HG03457 (cell line): ENCODE data around the gene HOMEZ.
A peak's percentile ranks its signal among the peaks of the same experiment; 100 is the strongest.

Experiments
- ATAC-seq: cut with Tn5 transposase; IDR thresholded peaks from one replicate; pipeline ENCODE4 v1.9.1; 2021; ENCODE audit warnings: moderate number of reproducible peaks; ENCODE audit not compliant: unreplicated experiment

The HOMEZ gene

GRCh38 chr14:23307687-23308644, 22.0 kb upstream of the HOMEZ start:
- ATAC-seq: no peak

- ATAC-seq: no peak
Observed at GRCh38 chr14:23307146-23307530, 21.2 kb upstream of the HOMEZ start.

- ATAC-seq: no peak
Observed at GRCh38 chr14:23306412-23307145, 20.6 kb upstream of the HOMEZ start, which contains the start of gene BCL2L2. Gene BCL2L2, plus strand, starts transcription at chr14:23306833. Its CDS starts 935 bp downstream, at chr14:23307768.

- ATAC-seq: peak; percentile 22
Observed at GRCh38 chr14:23302290-23303225, 16.6 kb upstream of the HOMEZ start, which contains the start of gene PPP1R3E. Gene PPP1R3E, minus strand, starts transcription at chr14:23302859. Its CDS starts 283 bp downstream, at chr14:23302576.

GRCh38 chr14:23301969-23302289, 16.0 kb upstream of the HOMEZ start:
- ATAC-seq: peak; percentile 1

- ATAC-seq: peak; percentile 76
Observed at GRCh38 chr14:23301288-23301968, 15.5 kb upstream of the HOMEZ start.

DNA sequence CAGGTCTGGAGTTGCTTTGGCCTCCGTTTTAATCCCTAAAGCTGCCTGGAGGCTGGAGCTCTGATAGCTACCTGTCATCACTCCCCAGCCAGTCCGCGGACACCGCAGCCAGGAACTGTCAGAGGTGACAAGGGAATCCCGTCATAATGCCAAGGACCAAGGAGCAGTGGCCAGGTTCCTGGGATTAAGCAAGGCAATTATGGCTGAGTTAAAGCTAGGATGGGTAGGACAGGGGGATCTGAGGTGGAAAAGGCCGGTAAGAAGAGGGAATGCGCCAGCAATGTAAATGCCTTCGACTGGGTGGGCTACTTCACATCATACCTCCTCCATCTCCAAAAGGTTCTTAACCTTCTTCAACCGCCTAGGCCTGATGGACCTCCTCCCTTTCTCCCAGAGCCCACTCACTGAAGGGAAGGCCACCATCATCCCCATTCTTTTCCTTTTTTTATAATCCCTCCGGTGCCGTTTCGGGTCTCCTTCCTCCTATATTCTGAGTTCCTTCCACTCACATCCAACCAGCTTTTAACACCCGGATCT, 14.8 kb upstream of the HOMEZ start:
- ATAC-seq: no peak

DNA sequence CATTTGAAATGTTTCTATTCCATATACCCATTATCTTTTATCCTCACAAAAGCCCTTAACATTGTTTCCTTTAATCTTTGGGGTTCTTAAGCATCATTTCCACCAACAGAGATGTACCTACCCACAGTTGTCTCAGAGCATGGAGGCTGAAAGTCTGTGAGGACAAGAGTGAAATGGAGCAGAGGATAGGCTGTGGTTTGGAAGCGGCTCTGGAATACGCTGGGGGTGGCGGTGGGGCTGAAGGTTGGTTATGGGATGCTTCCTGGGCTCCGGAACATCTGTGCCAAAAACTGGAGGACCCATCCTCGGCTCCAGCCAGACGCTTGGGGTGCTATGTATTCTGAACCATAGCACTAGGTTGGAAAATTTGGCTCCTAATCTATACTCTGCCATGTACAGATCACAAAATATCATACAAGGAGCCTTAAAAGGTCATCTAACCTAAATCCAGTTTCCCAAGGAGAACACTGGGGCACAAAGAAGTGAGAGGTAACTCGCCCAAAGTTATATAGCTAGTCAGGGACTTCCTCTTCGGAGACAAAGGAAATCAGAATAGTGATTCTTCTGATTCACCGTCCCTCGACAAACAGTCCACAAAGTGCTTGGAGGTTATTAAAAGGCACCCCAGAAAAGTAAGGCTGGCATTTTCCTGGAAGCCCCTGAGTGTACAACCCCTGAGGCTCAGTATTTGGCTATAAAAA, 14.2 kb upstream of the HOMEZ start:
- no peak for ATAC-seq

DNA sequence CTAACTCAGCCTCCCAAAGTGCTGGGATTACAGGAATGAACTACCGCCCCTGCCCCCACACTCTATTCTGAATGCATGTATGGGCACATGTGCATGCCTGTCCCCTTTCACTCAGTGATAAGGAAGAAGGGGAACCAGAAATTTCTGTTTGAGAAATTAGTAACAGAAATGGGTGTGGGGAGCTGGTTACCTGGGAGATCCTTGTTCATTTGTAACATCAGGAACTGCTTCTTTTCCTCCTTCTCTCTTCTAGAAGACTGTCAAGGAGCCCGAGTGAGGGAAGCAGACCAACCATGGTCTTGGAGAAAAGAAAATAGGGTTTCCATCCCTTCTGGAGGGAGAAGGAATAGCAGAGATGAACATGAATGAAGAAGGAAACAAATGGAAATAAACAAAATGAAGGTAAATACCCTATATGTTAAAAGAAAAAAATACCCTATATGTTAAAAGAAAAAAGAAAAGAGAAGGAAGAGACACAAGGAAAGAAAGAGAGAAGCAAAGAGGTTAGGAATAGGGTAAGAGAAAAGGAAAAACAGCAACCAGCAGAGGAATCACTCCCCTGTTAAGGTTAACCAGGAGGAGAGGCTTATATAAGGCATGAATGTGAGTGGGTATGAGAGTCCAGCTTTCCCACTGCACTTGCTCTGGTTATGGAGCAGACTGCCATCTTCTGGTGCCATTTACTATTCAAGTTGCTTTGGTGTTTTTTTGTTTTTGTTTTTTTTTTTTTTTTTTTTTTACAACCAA, 13.5 kb upstream of the HOMEZ start:
- no peak for ATAC-seq

- ATAC-seq: no peak
Observed at GRCh38 chr14:23297611-23298277, 11.8 kb upstream of the HOMEZ start.

GRCh38 chr14:23297096-23297495, 11.2 kb upstream of the HOMEZ start:
- no peak for ATAC-seq

DNA sequence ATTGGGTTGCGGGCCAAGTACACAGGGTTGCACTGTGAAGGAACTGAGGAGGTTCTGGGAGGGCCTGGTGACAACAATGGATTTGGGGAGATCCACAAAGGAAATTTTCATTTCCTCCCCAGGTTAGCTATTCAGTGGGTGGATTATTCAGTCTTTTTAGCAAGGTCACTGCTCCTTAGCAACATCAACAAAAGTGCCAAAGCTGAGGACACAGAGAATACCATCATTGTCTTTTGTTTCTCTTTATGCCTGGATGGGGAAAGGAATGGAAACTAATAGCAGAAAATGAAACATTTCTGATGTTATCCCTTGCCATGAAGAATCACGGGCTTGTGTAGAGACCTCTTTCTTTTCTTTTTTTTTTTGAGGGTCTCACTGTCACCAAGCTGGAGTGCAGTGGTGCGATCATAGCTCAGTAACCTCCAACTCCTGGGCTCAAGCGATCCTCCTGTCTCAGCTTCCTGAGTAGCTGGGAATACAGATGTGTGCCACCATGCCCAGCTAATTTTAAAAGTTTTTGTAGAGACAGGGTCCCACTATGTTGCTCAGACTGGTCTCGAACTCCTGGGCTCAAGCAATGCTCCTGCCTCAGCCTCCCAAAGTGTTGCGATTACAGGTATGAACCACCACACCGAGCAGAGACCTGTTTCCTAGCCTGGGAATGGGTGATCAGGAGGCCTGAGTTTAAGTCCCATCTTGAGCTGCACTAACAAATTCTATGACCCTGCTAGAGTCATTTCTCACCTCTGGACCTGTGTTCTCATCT, 10.3 kb upstream of the HOMEZ start:
- ATAC-seq: no peak

- no peak for ATAC-seq
Observed at GRCh38 chr14:23294734-23295561, 9.0 kb upstream of the HOMEZ start.

DNA sequence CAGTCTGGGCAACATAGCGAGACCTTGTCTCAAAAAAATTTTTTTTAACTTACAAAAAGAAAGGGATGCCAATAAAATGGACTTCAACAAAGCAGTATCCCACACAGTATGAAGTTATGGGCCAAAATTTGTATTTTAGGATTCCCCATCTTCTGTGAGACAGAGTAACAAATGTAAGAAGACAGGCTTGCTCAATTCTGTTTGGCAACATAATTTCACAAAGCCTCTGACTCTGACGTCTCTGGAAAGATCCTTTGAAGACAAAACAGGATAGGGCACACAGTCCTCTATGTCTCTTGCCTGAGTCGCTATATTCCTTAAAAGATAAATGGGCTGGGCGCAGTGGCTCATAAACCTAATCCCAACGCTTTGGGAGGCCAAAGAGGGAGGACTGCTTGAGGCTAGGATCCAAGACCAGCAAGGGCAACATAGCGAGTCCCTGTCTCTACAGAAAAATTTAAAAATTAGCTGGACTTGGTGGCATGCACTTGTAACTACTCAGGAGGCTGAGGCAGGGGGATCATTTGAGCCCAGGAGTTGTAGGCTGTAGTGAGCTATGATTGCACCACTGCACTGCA, 1.1 kb upstream of the HOMEZ start:
- ATAC-seq: no peak

DNA sequence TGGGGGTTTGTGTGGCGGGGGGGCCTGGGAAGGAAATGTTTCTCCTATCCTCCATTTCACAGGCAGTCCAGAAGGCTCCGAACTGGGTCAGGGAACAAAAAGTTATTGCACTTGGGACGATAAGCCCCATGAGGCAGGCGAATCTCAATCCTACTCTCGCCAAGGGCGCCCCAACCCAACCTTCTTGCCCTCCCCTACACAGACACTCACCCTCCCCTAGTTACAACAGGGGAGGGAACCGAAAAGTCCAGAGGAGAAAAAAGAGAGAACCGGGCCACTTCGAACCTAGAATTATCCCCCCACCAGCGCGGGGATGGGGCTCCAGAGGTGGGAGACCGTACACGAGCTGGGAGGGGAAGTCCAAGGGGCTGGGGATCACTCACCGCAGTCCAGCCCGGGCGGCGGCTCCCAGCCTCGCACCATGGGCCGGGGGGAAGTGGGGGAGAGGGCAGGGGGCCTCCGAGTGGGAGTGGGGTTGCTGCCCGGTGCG, 357 bp downstream of the HOMEZ start:
- ATAC-seq: peak; percentile 7
